Memory B cell (primary cell): Measurements from ENCODE around the gene GPC6.

ENCODE experiments used
- ATAC-seq: fragments of 150-1000 bp; cut with Tn5 transposase; 2 replicates; pipeline ENCODE4 v1.10.0; 2021; ENCODE audit warnings: low read depth, mild to moderate bottlenecking, moderate library complexity
- DNase-seq, 2 donors: peaks; one replicate each; pipeline ENCODE4 v3.0.0; 2022; ENCODE audit warnings: low spot score in 2 of 2
- H3K27ac Mint-ChIP-seq: one replicate; pipeline ENCODE4 v1.8.0; 2022; ENCODE audit warnings: mild to moderate bottlenecking, moderate library complexity, mixed read lengths
- H3K27me3 Mint-ChIP-seq: one replicate; pipeline ENCODE4 v1.8.0; 2022; ENCODE audit warnings: mixed read lengths
- H3K36me3 Mint-ChIP-seq: one replicate; pipeline ENCODE4 v1.8.0; 2022; ENCODE audit warnings: mild to moderate bottlenecking, mixed read lengths
- H3K4me1 Mint-ChIP-seq: one replicate; pipeline ENCODE4 v1.8.0; 2022; ENCODE audit warnings: mixed read lengths
- H3K4me3 Mint-ChIP-seq: one replicate; pipeline ENCODE4 v1.8.0; 2022; ENCODE audit warnings: mild to moderate bottlenecking, moderate library complexity, mixed read lengths
- H3K9me3 Mint-ChIP-seq: one replicate; pipeline ENCODE4 v1.8.0; 2022; ENCODE audit warnings: mixed read lengths

GPC6 gene

DNA sequence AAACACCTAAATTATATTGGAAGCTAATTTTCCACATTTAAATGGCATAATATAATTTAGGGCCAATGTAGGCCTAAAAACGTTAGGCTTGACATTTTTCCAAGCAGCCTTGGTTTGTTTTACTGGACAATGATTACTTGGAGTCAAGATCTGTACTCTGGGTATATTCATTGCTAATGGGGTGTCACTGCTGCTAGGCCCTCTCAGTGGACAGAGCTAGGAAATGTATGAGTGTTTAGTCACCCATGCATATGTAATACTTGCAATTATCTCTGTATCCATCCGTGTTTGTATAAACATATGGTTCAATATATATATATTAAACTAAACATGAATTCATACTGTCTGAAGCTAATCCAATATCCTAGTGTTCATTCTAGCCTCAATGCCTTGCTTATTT is 654.8 kb downstream of the GPC6 start:
- H3K9me3 Mint-ChIP-seq = peaks cover 8% of the 10 kb centered on the region
- no peak overlapping the region for H3K4me3 Mint-ChIP-seq
- no peak overlapping the region for H3K27ac Mint-ChIP-seq
- H3K4me1 Mint-ChIP-seq = no peaks in the 10 kb centered on the region
- ATAC-seq (no peak), DNase-seq (no peak)
- H3K27me3 Mint-ChIP-seq = no peaks in the 10 kb centered on the region
- no peaks in the 10 kb centered on the region for H3K36me3 Mint-ChIP-seq

DNA sequence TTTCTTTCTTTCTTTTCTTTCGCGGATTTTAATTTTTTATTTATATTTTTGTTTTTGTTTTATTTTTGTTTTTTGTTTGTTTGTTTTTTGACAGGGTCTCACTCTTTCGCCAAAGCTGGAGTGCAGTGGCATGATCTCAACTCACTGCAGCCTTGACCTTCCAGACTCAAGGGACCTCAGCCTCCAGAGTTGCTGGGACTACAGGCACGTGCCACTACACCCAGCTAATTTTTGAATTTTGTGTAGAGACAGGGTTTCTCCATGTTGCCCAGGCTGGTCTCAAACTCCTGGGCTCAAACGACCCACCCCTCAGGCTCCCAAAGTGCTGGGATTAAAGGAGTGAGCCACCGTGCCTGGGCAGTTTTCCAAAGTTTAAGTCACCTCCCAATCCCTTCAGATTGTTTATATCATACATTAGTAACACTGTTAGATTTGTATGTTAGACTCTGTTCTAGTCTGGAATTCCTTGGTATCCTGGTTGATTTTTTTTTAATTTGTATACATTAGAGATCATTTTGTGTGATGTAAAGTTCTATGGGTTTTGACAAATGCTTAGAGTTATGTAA is 655.6 kb downstream of the GPC6 start:
- DNase-seq (no peak), ATAC-seq (no peak)
- no peaks in the 10 kb centered on the region for H3K27me3 Mint-ChIP-seq
- peaks cover 8% of the 10 kb centered on the region for H3K9me3 Mint-ChIP-seq
- H3K4me3 Mint-ChIP-seq = no peak overlapping the region
- H3K27ac Mint-ChIP-seq = no peak overlapping the region
- H3K36me3 Mint-ChIP-seq = no peaks in the 10 kb centered on the region
- no peaks in the 10 kb centered on the region for H3K4me1 Mint-ChIP-seq

DNA sequence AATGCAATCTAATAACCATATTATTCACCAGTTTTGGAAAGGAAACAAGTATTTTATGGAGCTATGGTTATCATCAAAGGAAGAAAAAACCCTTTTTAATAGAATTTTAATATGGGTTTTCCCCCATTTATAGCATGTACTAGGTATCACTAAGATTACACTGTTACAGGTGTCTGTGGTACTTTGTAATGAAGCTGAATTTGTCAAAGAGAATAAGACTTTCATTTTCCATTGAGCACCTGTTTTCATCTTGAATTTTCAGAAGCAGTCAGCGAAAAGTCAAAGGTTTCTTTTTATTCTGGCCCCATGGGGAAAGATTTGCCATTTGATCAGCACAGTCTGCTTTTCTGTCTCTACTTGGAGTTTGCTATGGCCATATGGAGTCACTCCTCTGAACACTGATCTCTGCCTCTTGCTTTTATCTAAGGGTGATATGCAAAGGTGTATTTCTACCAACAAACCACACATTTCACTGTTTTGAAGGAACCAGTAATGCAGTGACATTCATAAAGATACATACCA is 662.9 kb downstream of the GPC6 start:
- ATAC-seq = no peak
- Mint-ChIP-seq H3K36me3 (no peaks in the 10 kb centered on the region), H3K4me1 (no peaks in the 10 kb centered on the region), H3K4me3 (no peak overlapping the region), H3K27me3 (no peaks in the 10 kb centered on the region), H3K9me3 (no peaks in the 10 kb centered on the region), H3K27ac (no peak overlapping the region)
- no peak for DNase-seq

DNA sequence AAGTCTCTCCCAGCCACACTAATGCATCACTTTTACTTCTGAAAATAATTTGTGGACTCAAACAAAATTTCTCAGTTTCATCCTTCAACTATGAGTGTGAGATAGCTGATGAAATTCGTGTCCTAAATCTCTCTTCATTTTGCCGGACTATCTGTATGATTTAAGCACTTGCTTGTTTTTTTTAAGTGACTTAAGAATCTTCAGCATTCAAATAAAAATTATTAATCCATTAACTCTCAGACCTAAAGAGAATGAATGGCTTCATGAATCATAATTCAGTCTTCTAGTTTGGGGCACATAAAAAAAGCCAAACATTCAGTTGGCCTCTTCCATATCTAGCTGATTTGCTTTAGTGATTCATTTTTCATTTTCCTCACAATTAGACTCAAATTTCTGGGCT is 673.4 kb downstream of the GPC6 start:
- ATAC-seq = no peak
- DNase-seq = no peak
- H3K9me3 Mint-ChIP-seq = no peaks in the 10 kb centered on the region
- H3K4me3 Mint-ChIP-seq = no peak overlapping the region
- H3K27ac Mint-ChIP-seq = no peak overlapping the region
- no peaks in the 10 kb centered on the region for H3K36me3 Mint-ChIP-seq
- no peaks in the 10 kb centered on the region for H3K4me1 Mint-ChIP-seq
- no peaks in the 10 kb centered on the region for H3K27me3 Mint-ChIP-seq

DNA sequence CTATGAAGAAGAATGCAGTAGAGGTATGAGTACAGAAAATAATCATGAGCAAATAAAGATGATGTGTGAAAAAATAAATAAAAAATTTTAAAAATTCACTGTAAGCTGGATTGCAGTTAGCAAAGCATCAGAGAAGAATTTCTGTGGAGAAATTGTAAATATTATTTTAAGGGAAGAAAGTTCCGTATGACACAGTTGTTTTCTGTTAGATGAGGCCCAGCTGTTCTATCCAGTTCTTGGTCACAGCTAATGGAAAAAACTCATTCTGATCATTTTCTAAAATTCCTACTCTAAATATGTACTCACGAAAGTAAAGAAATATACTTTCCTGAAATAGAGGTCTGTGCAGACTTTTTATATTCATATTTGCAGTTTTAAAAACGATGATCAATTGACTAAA is 674.1 kb downstream of the GPC6 start:
- Mint-ChIP-seq H3K9me3 (no peaks in the 10 kb centered on the region), H3K27ac (no peak overlapping the region), H3K4me1 (no peaks in the 10 kb centered on the region), H3K4me3 (no peak overlapping the region), H3K36me3 (no peaks in the 10 kb centered on the region), H3K27me3 (no peaks in the 10 kb centered on the region)
- no peak for DNase-seq
- no peak for ATAC-seq

DNA sequence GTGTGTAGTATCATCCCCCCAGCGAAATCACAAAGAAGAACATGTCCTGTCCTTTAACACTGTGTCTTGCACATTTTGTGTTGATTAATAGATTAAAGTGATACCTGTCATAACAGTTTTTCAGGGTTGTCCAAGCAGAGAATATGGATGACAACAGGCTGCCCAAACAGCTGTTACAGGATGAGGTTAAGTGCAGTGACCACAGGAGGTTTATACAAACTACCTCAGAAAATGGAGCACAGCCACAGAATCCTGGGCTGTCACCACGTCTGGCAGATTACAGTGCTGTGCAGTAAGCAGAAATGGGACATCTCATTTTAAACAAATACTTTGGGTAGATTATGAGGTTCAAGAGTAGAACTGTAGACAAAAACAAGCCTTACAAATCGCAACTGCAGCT is 677.3 kb downstream of the GPC6 start:
- H3K27ac Mint-ChIP-seq = no peak overlapping the region
- H3K27me3 Mint-ChIP-seq = no peaks in the 10 kb centered on the region
- DNase-seq (no peak), ATAC-seq (no peak)
- H3K4me3 Mint-ChIP-seq = no peak overlapping the region
- peaks cover 3% of the 10 kb centered on the region for H3K9me3 Mint-ChIP-seq
- no peaks in the 10 kb centered on the region for H3K4me1 Mint-ChIP-seq
- no peaks in the 10 kb centered on the region for H3K36me3 Mint-ChIP-seq

DNA sequence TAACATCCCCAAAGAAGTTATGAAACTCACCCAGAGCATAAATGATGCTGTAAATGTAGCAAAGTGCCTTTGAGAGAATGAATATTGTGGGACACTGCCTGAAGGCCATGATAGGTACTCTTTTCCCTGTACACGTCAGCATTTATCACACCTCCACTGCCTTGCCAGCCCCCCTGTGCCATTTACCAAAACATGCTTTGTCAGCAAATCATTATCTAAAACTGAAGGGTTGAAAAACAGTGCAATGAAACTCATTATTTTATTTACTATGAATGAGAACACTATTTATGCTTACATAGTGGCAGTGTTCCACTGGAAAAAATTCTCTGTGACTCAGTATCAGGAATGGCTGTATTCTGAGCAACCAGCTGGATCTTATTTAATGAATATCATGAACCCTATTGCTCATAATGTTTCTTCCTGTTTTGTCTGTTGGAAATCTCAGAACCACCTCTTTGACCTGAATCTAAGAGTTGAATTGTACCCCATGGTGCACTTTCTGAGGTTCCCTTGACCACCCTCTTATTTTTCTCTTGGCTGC is 688.7 kb downstream of the GPC6 start:
- H3K36me3 Mint-ChIP-seq = no peaks in the 10 kb centered on the region

DNA sequence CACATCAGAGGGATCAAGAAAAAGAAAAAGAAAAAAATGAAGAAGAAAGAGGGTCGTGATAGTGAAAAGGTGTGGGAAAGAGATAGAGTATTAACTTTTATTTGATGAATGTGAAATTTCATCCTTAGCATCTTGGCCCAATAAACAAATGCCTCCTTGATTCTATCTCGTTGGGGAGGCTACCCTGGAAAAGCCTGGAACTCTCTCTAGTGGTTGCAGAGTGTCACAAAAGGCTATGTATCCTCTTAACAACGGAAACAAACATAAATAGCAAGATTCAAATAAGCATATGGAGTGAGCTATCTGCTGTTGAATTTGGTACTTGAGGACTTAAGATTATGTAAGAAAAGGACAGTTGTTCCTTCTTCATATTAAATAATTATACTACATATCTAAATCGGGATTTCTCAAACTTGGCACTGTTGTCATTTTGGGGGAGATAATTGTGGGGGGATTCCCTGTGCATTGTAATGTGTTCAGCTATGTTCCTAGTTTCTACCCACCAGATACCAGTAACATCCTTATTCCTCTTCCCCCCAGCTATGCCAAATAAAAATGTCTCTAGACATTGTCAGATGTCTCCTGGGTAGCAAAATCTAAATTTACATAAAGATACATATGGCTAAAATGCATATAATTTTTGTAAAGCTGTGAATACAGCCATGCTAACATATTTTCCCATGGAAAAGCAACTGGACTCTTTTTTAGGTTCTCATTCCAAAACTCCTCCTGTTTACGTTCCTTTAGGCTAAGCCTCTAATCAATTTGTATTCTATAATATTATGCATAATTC is 695.7 kb downstream of the GPC6 start:
- Mint-ChIP-seq H3K27ac (no peak overlapping the region), H3K36me3 (no peaks in the 10 kb centered on the region), H3K4me1 (no peaks in the 10 kb centered on the region), H3K27me3 (no peaks in the 10 kb centered on the region), H3K9me3 (peaks cover 6% of the 10 kb centered on the region), H3K4me3 (no peak overlapping the region)
- ATAC-seq = no peak
- DNase-seq = no peak

More for the DNA sequence above, 688.7 kb downstream of the GPC6 start:
- H3K27ac Mint-ChIP-seq = no peak overlapping the region
- H3K4me3 Mint-ChIP-seq = no peak overlapping the region
- H3K27me3 Mint-ChIP-seq = no peaks in the 10 kb centered on the region
- ATAC-seq (no peak), DNase-seq (no peak)
- peaks cover 9% of the 10 kb centered on the region for H3K9me3 Mint-ChIP-seq
- H3K4me1 Mint-ChIP-seq = no peaks in the 10 kb centered on the region

DNA sequence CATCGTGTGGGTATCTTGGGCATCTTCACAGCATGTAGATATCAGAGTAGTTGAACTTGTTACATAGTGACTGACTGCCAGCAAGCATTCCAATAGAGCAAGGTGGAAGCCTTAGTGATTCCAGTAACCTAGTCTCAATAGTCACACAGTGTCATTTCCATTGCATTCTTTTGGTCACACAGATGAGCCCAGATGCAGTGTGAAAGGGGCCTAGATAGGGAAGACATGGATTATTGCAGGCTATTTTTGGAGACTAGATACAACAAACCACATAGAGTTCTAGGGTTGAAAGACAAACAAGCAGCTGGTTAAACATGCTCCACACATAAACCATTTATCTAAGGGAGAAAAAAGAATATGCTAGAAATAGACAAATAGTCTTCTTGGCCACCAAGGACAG is 699.4 kb downstream of the GPC6 start:
- DNase-seq (no peak), ATAC-seq (no peak)
- H3K9me3 Mint-ChIP-seq = peaks cover under 1% of the 10 kb centered on the region
- H3K27ac Mint-ChIP-seq = no peak overlapping the region
- H3K36me3 Mint-ChIP-seq = no peaks in the 10 kb centered on the region
- H3K4me1 Mint-ChIP-seq = no peaks in the 10 kb centered on the region
- H3K27me3 Mint-ChIP-seq = no peaks in the 10 kb centered on the region
- no peak overlapping the region for H3K4me3 Mint-ChIP-seq

DNA sequence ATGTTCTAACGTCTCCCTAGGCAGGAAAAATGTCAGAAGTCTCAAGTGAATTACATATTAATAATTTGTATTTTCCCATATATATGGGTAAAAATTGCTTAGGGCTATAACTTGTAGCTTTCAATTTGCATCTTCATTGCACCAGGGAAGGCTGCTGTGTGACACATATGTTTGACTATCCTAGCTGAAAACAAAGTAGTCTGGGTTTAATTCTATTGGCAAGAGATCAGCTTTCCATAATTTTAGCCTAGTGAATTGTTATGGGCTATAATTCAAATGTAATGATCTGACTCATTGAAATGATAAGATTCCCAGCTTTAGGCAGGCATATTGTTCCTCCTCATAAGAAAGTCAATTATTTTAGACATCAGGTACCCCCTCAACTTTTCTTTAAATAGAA is 699.8 kb downstream of the GPC6 start:
- Mint-ChIP-seq H3K4me3 (no peak overlapping the region), H3K4me1 (no peaks in the 10 kb centered on the region), H3K9me3 (peaks cover 3% of the 10 kb centered on the region), H3K27ac (no peak overlapping the region), H3K36me3 (no peaks in the 10 kb centered on the region), H3K27me3 (no peaks in the 10 kb centered on the region)
- DNase-seq (no peak), ATAC-seq (no peak)

DNA sequence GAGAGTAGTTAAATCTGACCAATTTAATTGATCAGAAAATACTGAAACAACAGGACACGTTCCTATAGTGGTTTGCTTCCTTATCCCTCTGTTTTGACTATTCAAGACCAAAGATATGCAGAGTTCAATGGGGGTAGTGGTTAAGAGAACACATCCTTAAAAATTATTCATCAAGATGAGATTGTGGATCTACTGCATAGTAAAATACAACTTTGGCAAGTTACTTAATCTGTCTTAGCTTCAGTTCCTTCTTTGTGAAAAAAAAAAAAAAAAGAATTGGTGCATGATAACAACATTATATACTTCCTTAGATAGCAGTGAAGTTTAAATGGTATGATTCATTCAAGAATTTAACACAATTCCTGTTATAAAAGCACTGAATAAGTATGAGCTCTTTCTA is 700.8 kb downstream of the GPC6 start:
- no peaks in the 10 kb centered on the region for H3K4me1 Mint-ChIP-seq
- H3K27me3 Mint-ChIP-seq = no peaks in the 10 kb centered on the region

DNA sequence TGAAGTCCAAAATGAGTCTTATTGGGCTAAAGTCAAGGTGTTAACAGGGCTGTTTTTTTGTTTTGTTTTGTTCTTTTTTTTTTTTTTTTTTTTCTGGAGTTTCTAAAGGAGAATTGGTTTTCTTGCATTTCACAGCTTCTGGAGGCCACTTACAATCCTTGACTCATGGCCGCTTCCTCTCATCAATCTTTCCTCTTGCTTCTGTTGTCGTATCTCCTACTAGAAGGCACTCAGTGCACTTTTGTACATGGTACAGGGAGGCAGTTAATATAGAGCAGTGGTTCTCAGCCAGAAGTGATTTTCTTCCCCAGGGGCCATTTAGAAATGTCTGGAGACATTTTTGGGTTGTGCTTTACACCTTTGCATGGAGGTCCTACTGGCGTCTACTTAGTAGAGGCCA is 706.3 kb downstream of the GPC6 start:
- no peak overlapping the region for H3K27ac Mint-ChIP-seq
- no peak overlapping the region for H3K4me3 Mint-ChIP-seq
- ATAC-seq (no peak), DNase-seq (no peak)
- no peaks in the 10 kb centered on the region for H3K4me1 Mint-ChIP-seq
- no peaks in the 10 kb centered on the region for H3K27me3 Mint-ChIP-seq
- peaks cover 4% of the 10 kb centered on the region for H3K9me3 Mint-ChIP-seq
- H3K36me3 Mint-ChIP-seq = no peaks in the 10 kb centered on the region

More for the DNA sequence above, 700.8 kb downstream of the GPC6 start:
- H3K36me3 Mint-ChIP-seq = no peaks in the 10 kb centered on the region
- DNase-seq (no peak), ATAC-seq (no peak)
- H3K9me3 Mint-ChIP-seq = peaks cover 3% of the 10 kb centered on the region
- H3K4me3 Mint-ChIP-seq = no peak overlapping the region
- H3K27ac Mint-ChIP-seq = no peak overlapping the region

DNA sequence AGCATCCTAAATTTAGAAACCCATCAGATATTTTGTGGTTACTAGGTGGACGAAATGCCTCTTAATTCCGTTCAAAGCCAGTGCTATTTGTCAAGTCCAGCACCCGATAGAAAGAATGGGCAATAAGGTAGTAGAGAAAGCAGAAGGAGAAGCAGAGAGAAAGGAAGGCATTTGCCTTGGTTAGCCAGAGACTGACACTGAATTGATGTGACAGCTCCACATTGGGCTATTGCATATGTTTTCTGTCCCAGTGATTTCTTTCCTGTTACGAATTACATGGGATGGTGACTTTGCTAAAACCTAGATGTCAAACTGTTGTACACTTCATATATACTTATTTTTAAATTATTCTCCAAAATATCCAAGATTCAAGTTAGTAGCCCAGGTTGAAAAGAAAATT is 710.3 kb downstream of the GPC6 start:
- no peak overlapping the region for H3K27ac Mint-ChIP-seq
- no peaks in the 10 kb centered on the region for H3K36me3 Mint-ChIP-seq
- no peaks in the 10 kb centered on the region for H3K4me1 Mint-ChIP-seq
- no peak overlapping the region for H3K4me3 Mint-ChIP-seq
- ATAC-seq (no peak), DNase-seq (no peak)
- no peaks in the 10 kb centered on the region for H3K27me3 Mint-ChIP-seq
- H3K9me3 Mint-ChIP-seq = peaks cover 2% of the 10 kb centered on the region

DNA sequence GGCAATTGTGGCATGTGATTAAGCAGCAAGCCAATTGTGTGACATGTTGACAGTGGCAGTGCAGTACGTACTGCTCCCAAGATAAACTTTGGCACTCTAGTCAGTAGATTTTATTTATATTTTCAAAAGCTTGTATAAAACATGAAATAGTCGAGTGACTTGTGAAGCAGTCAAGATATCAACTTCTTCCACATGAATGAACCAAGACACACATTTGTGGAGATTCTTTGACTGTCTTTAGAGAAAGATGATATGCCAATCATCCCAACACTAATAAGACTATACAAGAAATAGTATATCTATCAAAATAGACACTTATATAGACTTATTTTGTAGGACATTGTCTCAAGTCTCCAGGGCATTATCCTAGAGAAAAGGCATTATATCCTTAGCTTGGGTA is 714.8 kb downstream of the GPC6 start:
- Mint-ChIP-seq H3K27me3 (no peaks in the 10 kb centered on the region), H3K4me3 (no peak overlapping the region), H3K36me3 (no peaks in the 10 kb centered on the region), H3K27ac (no peak overlapping the region), H3K4me1 (no peaks in the 10 kb centered on the region), H3K9me3 (peaks cover 2% of the 10 kb centered on the region)
- no peak for ATAC-seq
- DNase-seq = no peak

DNA sequence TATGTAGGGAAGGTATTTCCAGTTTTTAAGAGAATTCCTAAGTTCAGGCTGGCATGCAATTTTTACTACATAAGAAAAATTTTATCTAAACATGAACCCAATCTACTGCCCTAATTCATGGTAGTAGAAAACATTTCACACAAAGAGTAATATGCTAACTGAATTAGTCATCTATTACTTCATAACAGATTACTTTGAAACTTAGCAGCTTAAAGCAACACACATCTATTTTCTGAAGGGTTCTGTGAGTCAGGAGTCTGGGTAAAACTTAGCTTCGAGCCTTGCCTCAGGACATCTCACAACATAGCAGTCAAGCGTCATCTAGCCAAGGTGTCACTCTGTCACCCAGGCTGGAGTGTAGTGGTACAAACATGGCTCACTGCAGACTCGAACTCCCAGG is 715.4 kb downstream of the GPC6 start:
- no peak overlapping the region for H3K4me3 Mint-ChIP-seq
- no peak overlapping the region for H3K27ac Mint-ChIP-seq
- no peak for DNase-seq

More for the DNA sequence above, 715.4 kb downstream of the GPC6 start:
- Mint-ChIP-seq H3K4me1 (no peaks in the 10 kb centered on the region), H3K9me3 (peaks cover 1% of the 10 kb centered on the region), H3K27me3 (no peaks in the 10 kb centered on the region), H3K36me3 (no peaks in the 10 kb centered on the region)
- no peak for ATAC-seq
